ENCODE data around the gene FOXP1. TPM values are rescaled to one million over a fixed set of nuclear protein-coding genes. Genes with fewer than 3 reads are reported as not detected.
A peak's percentile ranks its signal among the peaks of the same experiment; 100 is the strongest.

The FOXP1 gene
- total and polyA plus RNA-seq, 2 experiments from 2014 or later = 37.4 to 59.9 TPM

GRCh38 chr3:70994644-70995043 lies 588.9 kb downstream of the FOXP1 start:
- Histone ChIP-seq H4K20me1 (ENCODE audit: insufficient read depth) (no peaks in the 10 kb centered on the region), H3K27me3 (replicated peaks; ENCODE audit: insufficient read depth) (no peaks in the 10 kb centered on the region), H3K9me2 (ENCODE audit: insufficient read depth) (no peaks in the 10 kb centered on the region), H3K9ac (no peak overlapping the region), H3K9me3 (ENCODE audit: low read depth) (no peaks in the 10 kb centered on the region), H3K27ac (no peak overlapping the region), H3K4me1 (ENCODE audit: insufficient read depth) (peaks cover 37% of the 10 kb centered on the region), H2AFZ (no peak overlapping the region), H3K36me3 (ENCODE audit: low read depth) (peaks cover 7% of the 10 kb centered on the region; the same call in 1 of the 2 replicates), H3K79me2 (ENCODE audit: insufficient read depth) (peaks cover 67% of the 10 kb centered on the region), H3K4me2 (ENCODE audit: unreplicated experiment) (no peak overlapping the region), H3K4me3 (no peak overlapping the region), H3F3A (ENCODE audit: insufficient read depth) (peaks cover 42% of the 10 kb centered on the region)
- TF ChIP-seq EZH2phosphoT487 (IDR thresholded peaks at IDR 0.05; ENCODE audit: insufficient read depth, low read depth) = no peak
- TF ChIP-seq EZH2 (IDR thresholded peaks at IDR 0.05; ENCODE audit: insufficient read depth, poor library complexity, severe bottlenecking) = no peak
- in situ Hi-C loops (cut with MboI) = no loop called here
- no peak for DNase-seq
- 96 to 100% methylated on average over 3 of the region's 3 CpGs for WGBS, 2 experiments (ENCODE audit: low coverage in 1 of 2, low lambda C conversion rate in 2 of 2, missing lambda C conversion rate in 2 of 2)

DNA sequence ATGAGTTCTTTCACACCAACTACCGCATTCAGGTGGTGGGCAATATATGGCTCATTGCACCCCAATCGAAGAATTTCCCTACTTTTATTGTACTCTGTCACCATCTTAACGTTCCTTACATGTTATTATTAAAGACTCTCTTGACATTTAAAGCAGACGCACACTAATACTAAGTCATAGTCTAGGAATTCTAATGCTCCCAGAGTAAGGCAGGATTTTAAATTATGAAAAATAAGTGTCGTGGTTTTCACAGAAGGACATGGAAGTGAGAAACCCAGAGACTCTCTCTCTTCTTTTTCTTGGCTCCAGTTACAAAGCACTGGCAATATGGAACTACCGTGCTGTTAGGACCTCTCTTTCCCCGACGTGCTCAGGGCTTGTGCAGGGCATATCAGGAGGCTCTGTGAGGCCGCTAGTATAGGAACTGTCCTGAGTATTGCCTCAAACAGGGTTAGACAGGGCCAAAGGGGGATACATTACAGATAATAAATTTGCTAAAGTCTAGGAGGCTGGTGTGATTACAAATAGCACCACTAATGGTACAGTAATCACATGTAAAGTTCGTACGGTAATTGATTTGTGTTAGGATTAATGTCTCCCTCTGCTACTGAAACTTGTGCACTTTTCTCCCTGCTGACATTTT lies 590.8 kb downstream of the FOXP1 start:
- no peaks in the 10 kb centered on the region for H4K20me1 ChIP-seq (ENCODE audit: insufficient read depth)
- H3K9me3 ChIP-seq (ENCODE audit: low read depth) = no peaks in the 10 kb centered on the region
- H3K27ac ChIP-seq = peak overlapping the region; percentile 69
- in situ Hi-C loops (cut with MboI) = no loop called here
- H3K27me3 ChIP-seq (replicated peaks; ENCODE audit: insufficient read depth) = no peaks in the 10 kb centered on the region
- peaks cover 51% of the 10 kb centered on the region for H3F3A ChIP-seq (ENCODE audit: insufficient read depth)
- H3K9ac ChIP-seq = no peak overlapping the region
- H2AFZ ChIP-seq = no peak overlapping the region
- H3K36me3 ChIP-seq (ENCODE audit: low read depth) = peaks cover 10% of the 10 kb centered on the region
- no peak overlapping the region for H3K4me3 ChIP-seq
- peaks cover 63% of the 10 kb centered on the region for H3K79me2 ChIP-seq (ENCODE audit: insufficient read depth)
- TF ChIP-seq EZH2 (IDR thresholded peaks at IDR 0.05; ENCODE audit: insufficient read depth, poor library complexity, severe bottlenecking) = no peak
- TF ChIP-seq EZH2phosphoT487 (IDR thresholded peaks at IDR 0.05; ENCODE audit: insufficient read depth, low read depth) = no peak
- 75 to 80% methylated on average over 11 of the region's 11 CpGs for WGBS, 2 experiments (ENCODE audit: low coverage in 1 of 2, low lambda C conversion rate in 2 of 2, missing lambda C conversion rate in 2 of 2)
- peak; percentile 50 for DNase-seq
- H3K9me2 ChIP-seq (ENCODE audit: insufficient read depth) = no peaks in the 10 kb centered on the region
- H3K4me2 ChIP-seq (ENCODE audit: unreplicated experiment) = no peak overlapping the region
- H3K4me1 ChIP-seq (ENCODE audit: insufficient read depth) = peaks cover 48% of the 10 kb centered on the region

DNA sequence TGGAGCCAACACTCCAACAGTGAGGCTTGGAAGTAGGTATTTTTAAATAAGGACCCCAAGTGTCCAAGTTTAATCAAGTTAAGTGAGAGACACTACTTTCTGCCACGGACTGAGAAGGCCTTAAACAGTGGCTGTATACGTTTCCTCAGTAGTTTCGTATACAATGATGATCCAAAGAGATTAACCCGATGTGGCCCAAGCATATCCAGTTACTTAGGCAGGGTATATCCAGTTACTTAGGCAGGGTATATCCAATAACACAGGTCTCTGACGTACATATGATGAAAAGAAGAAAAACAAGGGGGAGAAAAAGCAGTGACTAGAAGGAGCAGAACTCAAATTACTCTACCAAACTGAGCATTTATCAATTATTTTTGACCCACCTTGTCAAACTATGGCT lies 591.4 kb downstream of the FOXP1 start:
- in situ Hi-C loops (cut with MboI) = no loop called here
- Histone ChIP-seq H2AFZ (no peak overlapping the region), H3K27me3 (replicated peaks; ENCODE audit: insufficient read depth) (no peaks in the 10 kb centered on the region), H3K9me3 (ENCODE audit: low read depth) (no peaks in the 10 kb centered on the region), H3K36me3 (ENCODE audit: low read depth) (peaks cover 15% of the 10 kb centered on the region), H3K9me2 (ENCODE audit: insufficient read depth) (no peaks in the 10 kb centered on the region), H3K4me3 (no peak overlapping the region), H3F3A (ENCODE audit: insufficient read depth) (peaks cover 55% of the 10 kb centered on the region), H3K4me2 (ENCODE audit: unreplicated experiment) (no peak overlapping the region), H3K4me1 (ENCODE audit: insufficient read depth) (peaks cover 48% of the 10 kb centered on the region), H3K9ac (no peak overlapping the region), H4K20me1 (ENCODE audit: insufficient read depth) (no peaks in the 10 kb centered on the region), H3K27ac (peak overlapping the region; percentile 69), H3K79me2 (ENCODE audit: insufficient read depth) (peaks cover 63% of the 10 kb centered on the region)
- TF ChIP-seq EZH2 (IDR thresholded peaks at IDR 0.05; ENCODE audit: insufficient read depth, poor library complexity, severe bottlenecking) = no peak
- no peak for TF ChIP-seq EZH2phosphoT487 (IDR thresholded peaks at IDR 0.05; ENCODE audit: insufficient read depth, low read depth)
- no peak for DNase-seq
- WGBS, 2 experiments (ENCODE audit: low coverage in 1 of 2, low lambda C conversion rate in 2 of 2, missing lambda C conversion rate in 2 of 2) = 92 to 94% methylated on average over 5 of the region's 5 CpGs

DNA sequence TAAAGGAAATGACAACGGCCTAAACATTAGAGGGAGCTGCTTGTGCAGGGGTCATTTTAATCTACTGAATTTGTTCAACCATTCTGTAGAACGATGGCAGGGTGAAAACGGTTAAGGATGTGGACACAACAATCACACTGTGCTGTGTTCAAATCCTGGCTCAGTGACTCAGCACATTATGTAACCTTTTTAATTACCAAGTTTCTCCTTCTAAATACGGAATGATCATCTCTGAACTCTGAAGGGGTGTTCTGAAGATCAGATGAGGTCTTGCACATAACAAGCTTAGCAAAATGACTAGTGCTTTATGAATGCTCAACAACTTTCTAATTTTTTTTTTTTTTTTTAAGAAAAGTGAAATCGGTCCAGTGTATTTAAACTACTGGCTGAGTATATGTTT lies 592.8 kb downstream of the FOXP1 start:
- Histone ChIP-seq H3F3A (ENCODE audit: insufficient read depth) (peaks cover 55% of the 10 kb centered on the region), H3K9me3 (ENCODE audit: low read depth) (no peaks in the 10 kb centered on the region), H3K4me1 (ENCODE audit: insufficient read depth) (peaks cover 49% of the 10 kb centered on the region), H4K20me1 (ENCODE audit: insufficient read depth) (no peaks in the 10 kb centered on the region), H3K27ac (peak overlapping the region; percentile 69), H3K4me2 (ENCODE audit: unreplicated experiment) (no peak overlapping the region), H3K36me3 (ENCODE audit: low read depth) (peaks cover 19% of the 10 kb centered on the region), H3K27me3 (replicated peaks; ENCODE audit: insufficient read depth) (no peaks in the 10 kb centered on the region), H3K9ac (no peak overlapping the region), H2AFZ (no peak overlapping the region), H3K9me2 (ENCODE audit: insufficient read depth) (no peaks in the 10 kb centered on the region), H3K79me2 (ENCODE audit: insufficient read depth) (peaks cover 69% of the 10 kb centered on the region), H3K4me3 (no peak overlapping the region)
- in situ Hi-C loops (cut with MboI) = no loop called here
- TF ChIP-seq EZH2phosphoT487 (IDR thresholded peaks at IDR 0.05; ENCODE audit: insufficient read depth, low read depth) (no peak), EZH2 (IDR thresholded peaks at IDR 0.05; ENCODE audit: insufficient read depth, poor library complexity, severe bottlenecking) (no peak)
- WGBS, 2 experiments (ENCODE audit: low coverage in 1 of 2, low lambda C conversion rate in 2 of 2, missing lambda C conversion rate in 2 of 2) = 76 to 78% methylated on average over 5 of the region's 5 CpGs
- peak; percentile 43 for DNase-seq
